ENCODE data around the gene TRMT5. TPM values are rescaled to one million over a fixed set of nuclear protein-coding genes. Genes with fewer than 3 reads are reported as not detected.

TRMT5 gene
- total RNA-seq, 1 donor from 2014 or later, result 19.8 TPM

- Mint-ChIP-seq H3K27ac (no peak overlapping the region), H3K9me3 (no peaks in the 10 kb centered on the region), H3K4me1 (ENCODE audit: unreplicated experiment) (peaks cover 16% of the 10 kb centered on the region), H3K4me3 (no peak overlapping the region), H3K27me3 (no peaks in the 10 kb centered on the region), H3K36me3 (peaks cover 12% of the 10 kb centered on the region)
- TF ChIP-seq CTCF (conservative IDR thresholded peaks at IDR 0.05), result no peak
- DNase-seq (ENCODE audit: extremely low spot score, unreplicated experiment), result no peak
Measured at GRCh38 chr14:60965402-60965801, 15.5 kb downstream of the TRMT5 start.

DNA sequence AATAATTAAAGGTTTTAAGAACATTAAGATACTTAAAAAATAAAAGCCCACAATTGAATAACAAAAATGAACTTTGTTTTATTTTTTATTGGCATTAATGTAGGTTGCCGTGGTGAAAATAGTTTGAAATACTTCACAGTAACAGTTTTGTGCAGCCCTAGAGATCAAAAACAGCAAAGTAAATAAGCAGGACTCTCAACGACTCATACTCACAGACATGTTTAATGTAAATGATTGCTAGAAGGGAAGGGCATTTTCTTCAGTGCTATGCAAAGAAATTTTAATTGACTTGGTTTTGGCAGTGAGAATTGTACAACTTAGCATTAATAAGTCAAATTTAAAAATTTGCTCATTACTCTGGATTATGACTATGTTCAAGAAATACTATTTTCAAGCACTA is 16.0 kb downstream of the TRMT5 start:
- TF ChIP-seq CTCF (conservative IDR thresholded peaks at IDR 0.05), result no peak
- Mint-ChIP-seq H3K4me3 (no peak overlapping the region), H3K36me3 (peaks cover 17% of the 10 kb centered on the region), H3K27ac (no peak overlapping the region), H3K27me3 (no peaks in the 10 kb centered on the region), H3K4me1 (ENCODE audit: unreplicated experiment) (peaks cover 16% of the 10 kb centered on the region), H3K9me3 (no peaks in the 10 kb centered on the region)
- DNase-seq (ENCODE audit: extremely low spot score, unreplicated experiment), result no peak

GRCh38 chr14:60963761-60964160 is 17.1 kb downstream of the TRMT5 start:
- no peak overlapping the region for H3K27ac Mint-ChIP-seq

DNA sequence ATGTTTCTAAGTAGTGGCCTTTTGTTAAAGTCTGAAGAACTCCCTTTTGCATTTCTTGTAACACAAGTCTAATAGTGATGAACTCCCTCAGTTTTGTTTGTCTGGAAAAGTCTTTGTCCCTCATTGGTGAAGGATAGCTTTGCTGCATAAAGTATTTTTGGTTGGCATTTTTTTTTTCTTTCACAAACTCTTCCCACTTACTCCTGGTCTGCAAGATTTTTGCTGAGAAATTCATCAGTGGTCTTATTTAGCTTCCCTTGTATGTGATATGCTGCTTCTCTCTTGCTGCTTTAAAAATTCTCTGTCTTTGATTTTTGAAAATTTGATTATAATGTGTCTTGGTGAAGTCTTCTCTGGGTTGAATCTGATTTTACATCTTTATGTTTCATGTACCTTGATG is 22.7 kb downstream of the TRMT5 start:
- Mint-ChIP-seq H3K27me3 (no peaks in the 10 kb centered on the region), H3K4me1 (ENCODE audit: unreplicated experiment) (no peaks in the 10 kb centered on the region), H3K4me3 (no peak overlapping the region), H3K9me3 (peaks cover 23% of the 10 kb centered on the region), H3K27ac (no peak overlapping the region), H3K36me3 (peaks cover 44% of the 10 kb centered on the region)
- no peak for TF ChIP-seq CTCF (conservative IDR thresholded peaks at IDR 0.05)
- DNase-seq (ENCODE audit: extremely low spot score, unreplicated experiment), result no peak

More at GRCh38 chr14:60963761-60964160, 17.1 kb downstream of the TRMT5 start:
- peaks cover 16% of the 10 kb centered on the region for H3K4me1 Mint-ChIP-seq (ENCODE audit: unreplicated experiment)
- no peak overlapping the region for H3K4me3 Mint-ChIP-seq
- peaks cover 24% of the 10 kb centered on the region for H3K36me3 Mint-ChIP-seq
- no peaks in the 10 kb centered on the region for H3K27me3 Mint-ChIP-seq
- no peaks in the 10 kb centered on the region for H3K9me3 Mint-ChIP-seq
- no peak for DNase-seq (ENCODE audit: extremely low spot score, unreplicated experiment)
- no peak for TF ChIP-seq CTCF (conservative IDR thresholded peaks at IDR 0.05)

DNA sequence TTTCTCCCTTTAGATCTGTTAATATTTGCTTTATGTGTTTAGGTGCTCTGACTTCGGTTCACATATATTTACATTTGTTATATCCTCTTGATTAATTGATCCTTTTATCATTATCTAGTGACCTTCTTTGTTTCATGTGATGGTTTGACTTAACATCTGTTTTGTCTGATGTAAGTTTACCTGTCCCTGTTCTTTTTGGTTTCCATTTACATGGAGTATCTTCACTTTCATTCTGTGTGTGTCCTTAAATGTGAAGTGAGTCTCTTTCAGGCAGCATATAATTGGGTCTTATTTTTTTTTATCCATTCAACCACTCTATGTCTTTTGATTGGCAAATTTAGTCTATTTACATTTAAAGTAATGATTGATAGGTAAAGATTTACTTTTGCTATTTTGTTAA is 24.2 kb downstream of the TRMT5 start:
- no peak overlapping the region for H3K27ac Mint-ChIP-seq
- DNase-seq (ENCODE audit: extremely low spot score, unreplicated experiment), result no peak
- H3K9me3 Mint-ChIP-seq, result peaks cover 23% of the 10 kb centered on the region
- no peaks in the 10 kb centered on the region for H3K27me3 Mint-ChIP-seq
- no peaks in the 10 kb centered on the region for H3K4me1 Mint-ChIP-seq (ENCODE audit: unreplicated experiment)
- TF ChIP-seq CTCF (conservative IDR thresholded peaks at IDR 0.05), result no peak
- H3K36me3 Mint-ChIP-seq, result peaks cover 44% of the 10 kb centered on the region
- H3K4me3 Mint-ChIP-seq, result no peak overlapping the region

DNA sequence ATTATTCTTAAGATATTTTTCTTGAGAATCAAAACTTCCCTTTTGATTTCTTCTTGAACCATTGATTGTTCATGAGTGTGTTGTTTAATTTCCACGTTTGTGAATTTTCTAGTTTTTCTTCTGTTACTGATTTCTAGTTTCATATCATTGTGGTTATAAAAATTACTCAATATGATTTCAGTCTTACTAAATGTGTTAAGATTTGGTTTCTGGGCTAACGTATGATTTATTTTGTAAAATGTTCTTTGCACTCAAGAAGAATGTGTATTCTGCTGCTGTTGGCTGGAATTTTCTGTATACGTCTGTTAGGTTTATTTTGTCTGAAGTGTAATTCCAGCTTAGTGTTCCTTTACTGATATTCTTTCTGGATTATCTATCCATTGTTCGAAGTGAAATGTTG is 24.7 kb downstream of the TRMT5 start:
- H3K27me3 Mint-ChIP-seq, result no peaks in the 10 kb centered on the region
- H3K27ac Mint-ChIP-seq, result no peak overlapping the region
- H3K4me3 Mint-ChIP-seq, result no peak overlapping the region
- peaks cover 41% of the 10 kb centered on the region for H3K36me3 Mint-ChIP-seq
- no peak for DNase-seq (ENCODE audit: extremely low spot score, unreplicated experiment)
- H3K4me1 Mint-ChIP-seq (ENCODE audit: unreplicated experiment), result no peaks in the 10 kb centered on the region
- H3K9me3 Mint-ChIP-seq, result peaks cover 23% of the 10 kb centered on the region
- TF ChIP-seq CTCF (conservative IDR thresholded peaks at IDR 0.05), result no peak
